IMR-90 (cell line): ENCODE measurements around the gene COL11A2. TPM values are rescaled to one million over a fixed set of nuclear protein-coding genes. Genes with fewer than 3 reads are reported as not detected.

Experiments used
- ATAC-seq: fragments of 200-7000 bp; cut with Tn5 transposase; 2 replicates; pipeline ENCODE4 v1.9.1; 2020; ENCODE audit warnings: low read depth, mild to moderate bottlenecking, moderate library complexity
- BruUV-seq: library from RNA; stranded (reverse); fragments of 400-500 nt; replicated peaks from 2 replicates; lab custom pipeline; 2021; lab: Mats Ljungman, UMichigan
- CTCF ChIA-PET: fragments of 300-600 bp; formaldehyde crosslinking; extraction: SDS; loops from one replicate; lab custom pipeline; 2021; ENCODE audit warnings: antibody characterized with exemption; lab: Yijun Ruan, JAX
- POLR2A ChIA-PET: fragments of 300-600 bp; sonication (Branson Sonifier 250); formaldehyde crosslinking; loops from one replicate; lab custom pipeline; 2022; ENCODE audit warnings: antibody characterized with exemption; ENCODE audit not compliant: unreplicated experiment; lab: Charles Lee
- DNase-seq: peaks from one replicate; pipeline ENCODE4 v3.0.0; 2013
- H2AFZ ChIP-seq: replicated peaks from 2 replicates; pipeline ENCODE3; 2013; ENCODE audit warnings: low read length, mild to moderate bottlenecking; ENCODE audit not compliant: poor library complexity
- H2AK5ac ChIP-seq: 2 replicates; pipeline ENCODE4 v1.6.1; 2013; ENCODE audit warnings: low read depth, low read length, inconsistent platforms
- H2AK9ac ChIP-seq: replicated peaks from 2 replicates; pipeline ENCODE3; 2013; ENCODE audit warnings: mild to moderate bottlenecking, low read depth, low read length, moderate library complexity; ENCODE audit not compliant: poor library complexity
- H2BK120ac ChIP-seq: 2 replicates; pipeline ENCODE4 v1.6.1; 2013; ENCODE audit warnings: low read depth, low read length, inconsistent platforms
- H2BK15ac ChIP-seq: 3 replicates; pipeline ENCODE4 v1.6.1; 2013; ENCODE audit warnings: low read depth, low read length, inconsistent platforms
- H2BK20ac ChIP-seq: 2 replicates; pipeline ENCODE4 v1.6.1; 2013; ENCODE audit warnings: low read depth, mild to moderate bottlenecking, inconsistent platforms, low read length, moderate library complexity
- H2BK5ac ChIP-seq: 2 replicates; pipeline ENCODE4 v1.6.1; 2013; ENCODE audit warnings: mild to moderate bottlenecking, low read depth, low read length, inconsistent platforms; ENCODE audit not compliant: poor library complexity, severe bottlenecking
- H3K14ac ChIP-seq: replicated peaks from 2 replicates; pipeline ENCODE4 v1.6.1; 2013; ENCODE audit warnings: low read depth, low read length, inconsistent platforms
- H3K18ac ChIP-seq: 2 replicates; pipeline ENCODE4 v1.6.1; 2013; ENCODE audit warnings: low read depth, low read length, control low read depth
- H3K23ac ChIP-seq: 2 replicates; pipeline ENCODE4 v1.6.1; 2013; ENCODE audit warnings: low read depth, low read length, inconsistent platforms
- H3K27ac ChIP-seq: 2 replicates; pipeline ENCODE4 v1.5.1; 2013; ENCODE audit warnings: mild to moderate bottlenecking, control low read depth, low read length; ENCODE audit not compliant: insufficient read depth
- H3K27me3 ChIP-seq: 2 replicates; pipeline ENCODE4 v1.6.1; 2013; ENCODE audit warnings: low read length; ENCODE audit not compliant: control insufficient read depth, insufficient read depth
- H3K36me3 ChIP-seq: 2 replicates; pipeline ENCODE4 v1.6.1; 2013; ENCODE audit warnings: low read length, mixed read lengths; ENCODE audit not compliant: control insufficient read depth, insufficient read depth
- H3K4ac ChIP-seq: 2 replicates; pipeline ENCODE4 v1.6.1; 2013; ENCODE audit warnings: low read depth, low read length, inconsistent platforms
- H3K4me1 ChIP-seq: 2 replicates; pipeline ENCODE4 v1.6.1; 2013; ENCODE audit warnings: low read length, mixed read lengths; ENCODE audit not compliant: control insufficient read depth, insufficient read depth
- H3K4me2 ChIP-seq: 2 replicates; pipeline ENCODE4 v1.6.1; 2013; ENCODE audit warnings: low read depth, mild to moderate bottlenecking, control low read depth, low read length, moderate library complexity
- H3K4me3 ChIP-seq: 2 replicates; pipeline ENCODE4 v1.5.1; 2013; ENCODE audit warnings: low read depth, mild to moderate bottlenecking, control low read depth, low read length, moderate library complexity; ENCODE audit not compliant: insufficient read depth
- H3K56ac ChIP-seq: 2 replicates; pipeline ENCODE4 v1.6.1; 2013; ENCODE audit warnings: low read length, inconsistent platforms; ENCODE audit not compliant: insufficient read depth; ENCODE audit errors: extremely low read depth
- H3K79me1 ChIP-seq, 2 experiments: 2 replicates each; pipeline ENCODE4 v1.6.1; 2013; ENCODE audit warnings: low read length in 2 of 2, inconsistent platforms in 1 of 2, low read depth in 1 of 2
- H3K9ac ChIP-seq: 2 replicates; pipeline ENCODE4 v1.6.1; 2013; ENCODE audit warnings: low read depth, low read length, control low read depth
- H3K9me1 ChIP-seq: 2 replicates; pipeline ENCODE4 v1.6.1; 2013; ENCODE audit warnings: low read length, inconsistent platforms; ENCODE audit not compliant: insufficient read depth
- H3K9me3 ChIP-seq: 2 replicates; pipeline ENCODE4 v1.6.1; 2013; ENCODE audit warnings: low read length; ENCODE audit not compliant: control insufficient read depth, insufficient read depth
- H4K20me1 ChIP-seq: 2 replicates; pipeline ENCODE4 v1.6.1; 2013; ENCODE audit warnings: low read length, inconsistent platforms; ENCODE audit not compliant: insufficient read depth
- H4K5ac ChIP-seq: 2 replicates; pipeline ENCODE4 v1.6.1; 2013; ENCODE audit warnings: mild to moderate bottlenecking, low read depth, low read length, control low read depth
- H4K8ac ChIP-seq, 2 experiments: 2 replicates each; pipeline ENCODE4 v1.6.1; 2013; ENCODE audit warnings: low read depth in 2 of 2, low read length in 2 of 2, control low read depth in 1 of 2, inconsistent platforms in 1 of 2
- H4K91ac ChIP-seq: 2 replicates; pipeline ENCODE4 v1.6.1; 2013; ENCODE audit warnings: low read depth, low read length, inconsistent platforms; ENCODE audit not compliant: insufficient read depth
- NFE2L2 ChIP-seq: fragments of 150-350 bp; IDR thresholded peaks from 2 replicates; pipeline ENCODE4 v1.6.1; 2016; ENCODE audit warnings: low read depth, mild to moderate bottlenecking, low read length
- POLR2A ChIP-seq: IDR thresholded peaks from 2 replicates; pipeline ENCODE4 v1.6.1; 2012; ENCODE audit warnings: mild to moderate bottlenecking, low read depth, low read length
- RAD21 ChIP-seq: IDR thresholded peaks from 2 replicates; pipeline ENCODE4 v1.6.1; 2012; ENCODE audit warnings: low read length, improper control_type of control experiment
- RCOR1 ChIP-seq: IDR thresholded peaks from 2 replicates; pipeline ENCODE4 v1.6.1; 2012; ENCODE audit warnings: mild to moderate bottlenecking, low read length, improper control_type of control experiment; ENCODE audit not compliant: insufficient replicate concordance
- SMC3 ChIP-seq: fragments of 150-350 bp; IDR thresholded peaks from 2 replicates; pipeline ENCODE4 v1.6.1; 2016; ENCODE audit warnings: low read depth, mild to moderate bottlenecking, antibody characterized with exemption, low read length, moderate library complexity
- WGBS, 2 experiments: methylation state at CpG; one replicate each; pipeline versions ENCODE4 v1.1.5 to v1.1.7; 2013; ENCODE audit warnings: missing lambda C conversion rate in 2 of 2; ENCODE audit not compliant: insufficient read length in 1 of 2; ENCODE audit errors: extremely low coverage in 2 of 2; 5-methylcytosine and 5-hydroxymethylcytosine counted together
- dilution Hi-C: fragments of 300-500 bp; cut with HindIII; formaldehyde crosslinking; loops from one replicate; pipeline ENCODE4 v1.14.3; 2018; ENCODE audit warnings: low sequenced_read_pairs; ENCODE audit not compliant: unreplicated experiment
- in situ Hi-C: fragments of 300-500 bp; cut with MboI; formaldehyde crosslinking; loops from 3 replicates; pipeline ENCODE4 v1.14.3; 2019; ENCODE audit warnings: low sequenced_read_pairs, inconsistent platforms, mixed read lengths
- intact Hi-C: fragments of 100-400 bp; cut with micrococcal nuclease; formaldehyde crosslinking; loops from 2 replicates; pipeline ENCODE4 v1.10.0; 2022
- polyA plus RNA-seq, 3 experiments: library from polyadenylated mRNA; depleted of rRNA; stranded (reverse); fragments of >200 nt; gene quantifications; 2 replicates each; pipeline ENCODE4 v1.2.3, GENCODE V29; 2012; ENCODE audit warnings: low replicate concordance in 1 of 3
- total RNA-seq: library from RNA; depleted of rRNA; stranded (reverse); fragments of >200 nt; gene quantifications from 2 replicates; pipeline ENCODE4 v1.2.3, GENCODE V29; 2012
- TF ChIP-seq, protein P1 (sequence below): fragments of 150-350 bp; IDR thresholded peaks from 2 replicates; pipeline ENCODE4 v1.6.1; 2016; ENCODE audit warnings: low read depth, mild to moderate bottlenecking, low read length, moderate library complexity, borderline replicate concordance

The COL11A2 gene
- total and polyA plus RNA-seq, 2 of the 4 experiments (the other 2 are of a cell fraction): under 0.01 to 0.38 TPM

GRCh38 chr6:33174784-33175183 lies 17.5 kb downstream of the COL11A2 start (continued):
- no peak for TF ChIP-seq RAD21
- TF ChIP-seq NFE2L2: no peak
- TF ChIP-seq, protein P1, sequence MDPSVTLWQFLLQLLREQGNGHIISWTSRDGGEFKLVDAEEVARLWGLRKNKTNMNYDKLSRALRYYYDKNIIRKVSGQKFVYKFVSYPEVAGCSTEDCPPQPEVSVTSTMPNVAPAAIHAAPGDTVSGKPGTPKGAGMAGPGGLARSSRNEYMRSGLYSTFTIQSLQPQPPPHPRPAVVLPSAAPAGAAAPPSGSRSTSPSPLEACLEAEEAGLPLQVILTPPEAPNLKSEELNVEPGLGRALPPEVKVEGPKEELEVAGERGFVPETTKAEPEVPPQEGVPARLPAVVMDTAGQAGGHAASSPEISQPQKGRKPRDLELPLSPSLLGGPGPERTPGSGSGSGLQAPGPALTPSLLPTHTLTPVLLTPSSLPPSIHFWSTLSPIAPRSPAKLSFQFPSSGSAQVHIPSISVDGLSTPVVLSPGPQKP: no peak
- no peak for TF ChIP-seq SMC3

DNA sequence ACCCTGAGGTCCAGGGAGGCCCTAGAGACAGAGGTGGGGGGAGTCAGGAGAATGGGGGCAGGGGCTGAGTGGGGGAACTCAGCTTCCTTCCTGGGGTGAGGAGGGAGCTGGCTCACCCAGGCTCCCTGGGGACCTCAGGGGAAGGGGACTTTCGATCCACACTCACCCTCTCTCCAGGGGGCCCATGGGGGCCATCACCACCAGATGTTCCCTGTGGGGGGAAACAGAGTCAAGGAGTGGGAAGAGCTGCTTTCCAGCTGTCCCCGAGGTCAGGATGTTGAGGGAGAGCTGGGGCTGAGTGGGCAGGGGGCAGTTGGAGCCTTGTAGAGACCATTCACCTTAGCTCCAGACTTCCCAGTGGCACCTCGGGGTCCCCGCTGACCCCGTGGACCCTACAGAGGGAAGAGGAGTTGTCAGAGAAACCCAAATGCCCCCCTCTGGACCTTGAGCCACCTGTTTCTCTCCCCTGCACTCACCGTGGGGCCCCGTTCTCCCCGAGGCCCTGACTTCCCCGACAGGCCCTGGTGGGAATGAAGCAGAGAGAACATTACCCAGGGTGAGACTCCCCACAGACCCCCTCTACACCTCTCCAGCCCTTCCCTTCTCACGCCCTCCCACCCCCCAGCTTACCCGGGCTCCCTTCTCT lies 18.6 kb downstream of the COL11A2 start:
- no peak overlapping the region for H2AK5ac ChIP-seq
- no peak overlapping the region for H2BK20ac ChIP-seq
- no peaks in the 10 kb centered on the region for H4K20me1 ChIP-seq
- H2BK15ac ChIP-seq: no peak overlapping the region
- H3K79me1 ChIP-seq: no peaks in the 10 kb centered on the region
- ChIA-PET POLR2A (no interaction called here), CTCF (interaction anchor here (0.6 kb wide), 1 partner anchor 211 kb away, joined by 3 read pairs; no protein-coding TSS in a partner anchor)
- H4K8ac ChIP-seq: no peak overlapping the region
- H3K4ac ChIP-seq: no peak overlapping the region
- no peak overlapping the region for H4K91ac ChIP-seq
- H3K4me3 ChIP-seq: no peak overlapping the region
- H3K18ac ChIP-seq: no peak overlapping the region
- no peaks in the 10 kb centered on the region for H3K9me1 ChIP-seq
- in situ Hi-C loops (no loop called here), dilution Hi-C loops (no loop called here), intact Hi-C loops (no loop called here)
- H4K5ac ChIP-seq: no peak overlapping the region
- no peak overlapping the region for H3K14ac ChIP-seq
- H3K4me2 ChIP-seq: no peak overlapping the region
- no peak overlapping the region for H3K9ac ChIP-seq
- no peak overlapping the region for H2BK120ac ChIP-seq
- H3K36me3 ChIP-seq: no peaks in the 10 kb centered on the region
- H2BK5ac ChIP-seq: no peak overlapping the region
- no peak overlapping the region for H3K56ac ChIP-seq
- no CpG with 5 or more reads among the region's 11 CpGs for WGBS, 2 experiments
- H3K4me1 ChIP-seq: no peaks in the 10 kb centered on the region
- H3K23ac ChIP-seq: no peak overlapping the region
- no peak for DNase-seq
- ATAC-seq: no peak
- H3K27me3 ChIP-seq: peaks cover 13% of the 10 kb centered on the region; the same call in 1 of the 2 replicates
- TF ChIP-seq, protein P1: no peak
- no peak for TF ChIP-seq RCOR1
- no peak for TF ChIP-seq POLR2A
- H3K9me3 ChIP-seq: no peaks in the 10 kb centered on the region
- H2AK9ac ChIP-seq: no peak overlapping the region
- no peak overlapping the region for H2AFZ ChIP-seq
- no peak overlapping the region for H3K27ac ChIP-seq
- no TSS peak for BruUV-seq
